Measurements from ENCODE around the gene GPR62. TPM values are rescaled to one million over a fixed set of nuclear protein-coding genes. Genes with fewer than 3 reads are reported as not detected.

The GPR62 gene
- total and polyA plus RNA-seq, 2 of the 8 experiments (the other 6 are each of a cell fraction or from before 2014, with no cell fraction given) = 0.22 to 0.29 TPM

DNA sequence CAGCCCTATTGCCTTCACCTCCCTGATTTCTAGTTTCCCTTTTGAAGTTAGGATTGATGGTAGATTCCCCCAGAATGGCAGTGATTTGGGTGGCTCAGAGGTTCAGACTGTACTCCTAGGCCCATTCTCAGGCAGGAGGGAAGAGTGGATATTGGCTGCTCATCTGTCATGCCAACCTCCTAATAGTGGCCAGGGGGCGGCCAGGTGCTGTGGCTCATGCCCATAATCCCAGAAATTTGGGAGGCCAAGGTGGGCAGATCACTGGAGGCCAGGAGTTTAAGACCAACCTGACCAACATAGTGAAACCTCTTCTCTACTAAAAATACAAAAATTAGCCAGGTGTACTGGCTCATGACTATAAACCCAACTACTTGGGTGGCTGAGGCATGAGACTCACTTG is 24.7 kb upstream of the GPR62 start:
- H3K23ac ChIP-seq (ENCODE audit: insufficient read length) = no peak overlapping the region
- TF ChIP-seq EZH2 (IDR thresholded peaks at IDR 0.05; ENCODE audit: low read depth, low read length, severe bottlenecking) (no peak), TBP (IDR thresholded peaks at IDR 0.05; ENCODE audit: low read depth, low read length) (no peak), NRF1 (IDR thresholded peaks at IDR 0.05; ENCODE audit: low read depth, low read length) (no peak), POLR2AphosphoS5 (IDR thresholded peaks at IDR 0.05; ENCODE audit: low read depth, low read length) (no peak), CREB1 (IDR thresholded peaks at IDR 0.05) (no peak), SUZ12 (IDR thresholded peaks at IDR 0.05; ENCODE audit: low read length) (no peak), HDAC6 (IDR thresholded peaks at IDR 0.05; ENCODE audit: low read depth, low read length) (no peak), BCL11A (IDR thresholded peaks at IDR 0.05; ENCODE audit: low read depth in 2 of 2, low read length in 2 of 2) (no peak), KDM4A (IDR thresholded peaks at IDR 0.05; ENCODE audit: low read depth, low read length, severe bottlenecking) (no peak)
- TF ChIP-seq, protein P1, sequence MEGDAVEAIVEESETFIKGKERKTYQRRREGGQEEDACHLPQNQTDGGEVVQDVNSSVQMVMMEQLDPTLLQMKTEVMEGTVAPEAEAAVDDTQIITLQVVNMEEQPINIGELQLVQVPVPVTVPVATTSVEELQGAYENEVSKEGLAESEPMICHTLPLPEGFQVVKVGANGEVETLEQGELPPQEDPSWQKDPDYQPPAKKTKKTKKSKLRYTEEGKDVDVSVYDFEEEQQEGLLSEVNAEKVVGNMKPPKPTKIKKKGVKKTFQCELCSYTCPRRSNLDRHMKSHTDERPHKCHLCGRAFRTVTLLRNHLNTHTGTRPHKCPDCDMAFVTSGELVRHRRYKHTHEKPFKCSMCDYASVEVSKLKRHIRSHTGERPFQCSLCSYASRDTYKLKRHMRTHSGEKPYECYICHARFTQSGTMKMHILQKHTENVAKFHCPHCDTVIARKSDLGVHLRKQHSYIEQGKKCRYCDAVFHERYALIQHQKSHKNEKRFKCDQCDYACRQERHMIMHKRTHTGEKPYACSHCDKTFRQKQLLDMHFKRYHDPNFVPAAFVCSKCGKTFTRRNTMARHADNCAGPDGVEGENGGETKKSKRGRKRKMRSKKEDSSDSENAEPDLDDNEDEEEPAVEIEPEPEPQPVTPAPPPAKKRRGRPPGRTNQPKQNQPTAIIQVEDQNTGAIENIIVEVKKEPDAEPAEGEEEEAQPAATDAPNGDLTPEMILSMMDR (IDR thresholded peaks at IDR 0.05; ENCODE audit: control extremely low read depth in 1 of 3, insufficient read depth in 1 of 3, low read depth in 1 of 3, low read length in 3 of 3) = no peak
- TF ChIP-seq, protein P2, sequence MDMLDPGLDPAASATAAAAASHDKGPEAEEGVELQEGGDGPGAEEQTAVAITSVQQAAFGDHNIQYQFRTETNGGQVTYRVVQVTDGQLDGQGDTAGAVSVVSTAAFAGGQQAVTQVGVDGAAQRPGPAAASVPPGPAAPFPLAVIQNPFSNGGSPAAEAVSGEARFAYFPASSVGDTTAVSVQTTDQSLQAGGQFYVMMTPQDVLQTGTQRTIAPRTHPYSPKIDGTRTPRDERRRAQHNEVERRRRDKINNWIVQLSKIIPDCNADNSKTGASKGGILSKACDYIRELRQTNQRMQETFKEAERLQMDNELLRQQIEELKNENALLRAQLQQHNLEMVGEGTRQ (IDR thresholded peaks at IDR 0.05; ENCODE audit: low read length) = no peak

More for the DNA sequence above, 24.7 kb upstream of the GPR62 start:
- Histone ChIP-seq H4K20me1 (replicated peaks in 1 of 2; ENCODE audit: control insufficient read depth in 1 of 2, insufficient read depth in 2 of 2, low read length in 2 of 2) (peaks cover 0 to 16% of the 10 kb centered on the region in 2 experiments), H3K27ac (ENCODE audit: low read depth, low read length) (no peak overlapping the region), H2BK20ac (ENCODE audit: low read length) (no peak overlapping the region), H4K5ac (ENCODE audit: insufficient read length, low read depth, low read length) (no peak overlapping the region), H3K4ac (replicated peaks; ENCODE audit: insufficient read length, low read depth, low read length) (no peak overlapping the region), H3K79me2 (ENCODE audit: control insufficient read depth in 1 of 2, insufficient read depth in 2 of 2, low read length in 2 of 2) (no peaks in the 10 kb centered on the region), H2BK12ac (ENCODE audit: low read depth, low read length) (no peak overlapping the region), H3K14ac (ENCODE audit: insufficient read length) (no peak overlapping the region), H2AFZ (ENCODE audit: low read length) (no peak overlapping the region), H3K36me3 (ENCODE audit: control insufficient read depth in 2 of 4, insufficient read depth in 4 of 4, low read length in 3 of 4) (peaks cover 14 to 26% (median 23%) of the 10 kb centered on the region in 4 experiments; a peak in 7 of 8 replicates), H3K4me1 (replicated peaks in 1 of 4; ENCODE audit: control insufficient read depth in 3 of 4, insufficient read depth in 4 of 4, low read length in 3 of 4) (no peaks in the 10 kb centered on the region), H3K9ac (replicated peaks in 1 of 4; ENCODE audit: extremely low read depth in 1 of 4, low read depth in 3 of 4, low read length in 3 of 4) (no peak overlapping the region), H3K79me1 (ENCODE audit: low read depth, low read length) (no peaks in the 10 kb centered on the region), H2BK15ac (ENCODE audit: low read length) (no peak overlapping the region), H2BK5ac (ENCODE audit: low read depth, low read length) (no peak overlapping the region), H3K4me2 (ENCODE audit: insufficient read depth in 1 of 2, low read depth in 2 of 2, low read length in 2 of 2) (no peak overlapping the region), H4K91ac (replicated peaks; ENCODE audit: insufficient read length, low read length) (no peak overlapping the region), H2BK120ac (replicated peaks; ENCODE audit: low read depth, low read length) (no peak overlapping the region), H2AK5ac (ENCODE audit: low read depth, low read length) (no peak overlapping the region), H3K4me3 (ENCODE audit: extremely low read depth in 1 of 4, insufficient read depth in 2 of 4, low read depth in 3 of 4, low read length in 4 of 4) (no peak overlapping the region), H4K8ac (ENCODE audit: extremely low read depth, insufficient read depth, low read length) (no peak overlapping the region), H3K56ac (replicated peaks; ENCODE audit: insufficient read length, low read depth, low read length) (no peak overlapping the region), H3K23me2 (ENCODE audit: low read depth, low read length) (no peaks in the 10 kb centered on the region), H3K9me3 (ENCODE audit: insufficient read depth in 2 of 2, low read depth in 1 of 2, low read length in 1 of 2) (no peaks in the 10 kb centered on the region), H3K18ac (ENCODE audit: extremely low read depth, low read length) (no peak overlapping the region), H3K27me3 (replicated peaks in 1 of 4; ENCODE audit: control insufficient read depth in 3 of 4, extremely low read depth in 1 of 4, insufficient read depth in 3 of 4, low read length in 3 of 4) (no peaks in the 10 kb centered on the region)
- CTCF ChIA-PET (ENCODE audit: partially characterized antibody) = no interaction called here
- DNase-seq (ENCODE audit: low read depth in 1 of 2, low spot score in 2 of 2) = no peak
- POLR2A ChIA-PET (ENCODE audit: partially characterized antibody) = interaction anchor here (1.7 kb wide), 2 partner anchors 10 to 39 kb away, joined by 4 read pairs; no protein-coding TSS in a partner anchor
- 92% methylated on average over 1 of the region's 1 CpG; no CpG with 5 or more reads in 1 of the 2 experiments for WGBS, 2 experiments (ENCODE audit: extremely low coverage in 1 of 2, insufficient coverage in 1 of 2, insufficient read length in 1 of 2, insufficient replicate concordance in 2 of 2, low coverage in 1 of 2, low lambda C conversion rate in 2 of 2, missing lambda C conversion rate in 1 of 2)
- FAIRE-seq = no peak

Measured in H1 (cell line).